Astrocyte (in vitro differentiated cells and primary cell): Measurements from ENCODE around the gene CAMK2D.

ENCODE experiments used
- CTCF ChIP-seq: IDR thresholded peaks from 2 replicates; pipeline ENCODE4 v1.5.1; 2011; ENCODE audit warnings: low read depth, mild to moderate bottlenecking, inconsistent platforms, low read length, moderate library complexity; ENCODE audit not compliant: insufficient read depth
- EZH2 ChIP-seq: IDR thresholded peaks from 2 replicates; pipeline ENCODE4 v1.6.1; 2012; ENCODE audit warnings: mild to moderate bottlenecking, low read length, inconsistent platforms; ENCODE audit not compliant: insufficient read depth

GRCh38 chr4:113637363-113637762, 124.2 kb downstream of the CAMK2D start:
- TF ChIP-seq CTCF, result no peak
- TF ChIP-seq EZH2, result no peak
